ENCODE data around the gene FAM209B. TPM values are rescaled to one million over a fixed set of nuclear protein-coding genes. Genes with fewer than 3 reads are reported as not detected.

FAM209B gene
- total and polyA plus RNA-seq, 10 of the 15 experiments (the other 5 are each of a cell fraction or from before 2014, with no cell fraction given): 0.22 to 0.77 (median 0.41) TPM; not detected in 2

- H3K36me3 ChIP-seq (ENCODE audit: control insufficient read depth in 2 of 2, insufficient read depth in 2 of 2, low read length in 1 of 2): peaks cover 21 to 28% of the 10 kb centered on the region in 2 experiments
- H4K20me1 ChIP-seq (ENCODE audit: control insufficient read depth, insufficient read depth): no peaks in the 10 kb centered on the region
- ATAC-seq (no peak), FAIRE-seq (no peak), DNase-seq (ENCODE audit: low read depth, low spot score) (no peak)
- no TSS peak for BruUV-seq (replicated peaks)
- no peaks in the 10 kb centered on the region for H3K4me1 ChIP-seq (ENCODE audit: control insufficient read depth, insufficient read depth, low read length)
- H3K9ac ChIP-seq (ENCODE audit: control insufficient read depth, insufficient read depth, low read length): no peak overlapping the region
- no peaks in the 10 kb centered on the region for H3K27me3 ChIP-seq (replicated peaks in 1 of 2; ENCODE audit: control insufficient read depth in 2 of 2, insufficient read depth in 2 of 2, low read length in 1 of 2)
- H2AFZ ChIP-seq (ENCODE audit: control insufficient read depth, low read depth, low read length): no peak overlapping the region
- ChIA-PET POLR2A (no interaction called here), CTCF (no interaction called here), RAD21 (ENCODE audit: unreplicated experiment) (no interaction called here), SMC1A (ENCODE audit: uncharacterized antibody, unreplicated experiment) (no interaction called here)
- WGBS (ENCODE audit: insufficient coverage, insufficient replicate concordance, low lambda C conversion rate, missing lambda C conversion rate): 97% methylated on average over 5 of the region's 5 CpGs
- no peak overlapping the region for H3K4me2 ChIP-seq (ENCODE audit: control insufficient read depth, insufficient read depth)
- H3K27ac ChIP-seq (ENCODE audit: control insufficient read depth, insufficient read depth): no peak overlapping the region
- in situ Hi-C loops (cut with MboI) (no loop called here), intact Hi-C loops (cut with micrococcal nuclease; ENCODE audit: unreplicated experiment) (no loop called here)
- no peaks in the 10 kb centered on the region for H3K9me3 ChIP-seq (replicated peaks; ENCODE audit: control insufficient read depth, insufficient read depth, low read length)
- no peaks in the 10 kb centered on the region for H3K79me2 ChIP-seq (ENCODE audit: control insufficient read depth, insufficient read depth, low read length)
- H3K4me3 ChIP-seq: no peak overlapping the region
- TF ChIP-seq FOXM1 (IDR thresholded peaks at IDR 0.05; ENCODE audit: low read depth, low read length) (no peak), CBX3 (IDR thresholded peaks at IDR 0.05; ENCODE audit: borderline replicate concordance, low read depth) (no peak), E2F4 (IDR thresholded peaks at IDR 0.05; ENCODE audit: low read depth, low read length) (no peak), CEBPZ (IDR thresholded peaks at IDR 0.05; ENCODE audit: low read depth, low read length) (no peak), TCF12 (IDR thresholded peaks at IDR 0.05; ENCODE audit: low read depth, low read length) (no peak), SIX5 (IDR thresholded peaks at IDR 0.05; ENCODE audit: low read depth, low read length, severe bottlenecking) (no peak), MEF2A (IDR thresholded peaks at IDR 0.05; ENCODE audit: insufficient read depth, low read depth, low read length) (no peak)
These were observed 44.5 kb upstream of the FAM209B start for GRCh38 chr20:56488566-56488965.
